Measurements from ENCODE around the gene DHRS3. TPM values are rescaled to one million over a fixed set of nuclear protein-coding genes. Genes with fewer than 3 reads are reported as not detected.
"Not testable (repeated sequence)": the region's sequence is repeated elsewhere in the genome, so short reads cannot be mapped to it uniquely, and the experiment has no call there.

The DHRS3 gene
- total RNA-seq, 1 donor from 2014 or later: 44.8 TPM

DNA sequence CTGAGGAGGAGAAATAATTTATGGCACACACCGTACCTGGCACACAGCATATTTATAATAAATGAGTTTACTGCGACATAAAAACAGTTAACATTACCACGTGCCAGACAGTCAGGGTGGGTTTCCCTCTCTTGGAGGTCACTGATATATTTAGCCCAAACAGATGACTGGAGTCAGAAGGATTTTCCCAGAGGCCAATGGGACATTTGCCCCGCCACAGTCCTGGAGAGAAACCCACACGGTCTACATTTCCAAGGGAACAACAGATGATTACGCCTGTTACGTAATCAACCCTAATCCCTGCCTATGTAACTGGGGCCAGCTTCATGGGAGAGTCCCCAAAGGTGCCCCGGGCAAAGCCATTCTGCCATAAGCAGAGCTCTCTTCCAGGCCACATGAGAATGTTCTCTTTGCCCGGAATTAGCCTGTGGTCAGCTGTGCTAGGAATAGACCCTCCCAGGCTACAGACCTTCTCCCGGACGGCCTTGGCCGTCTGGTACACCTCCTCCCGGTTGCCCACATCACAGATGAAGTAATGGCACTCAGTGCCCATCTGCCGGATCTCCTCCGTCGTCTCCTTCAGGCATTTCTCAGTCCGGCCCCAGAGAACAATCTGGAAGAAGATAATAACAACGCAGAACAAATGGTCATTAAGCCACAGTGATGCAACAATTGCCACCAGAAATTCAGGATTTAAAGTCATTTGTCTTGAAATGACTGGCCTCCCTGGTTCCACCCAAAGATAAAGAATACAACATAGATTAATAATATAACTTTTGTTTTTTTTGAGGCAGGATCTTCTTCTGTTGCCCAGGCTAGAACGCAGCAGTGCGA, 37.7 kb downstream of the DHRS3 start:
- intact Hi-C loops (cut with micrococcal nuclease): no loop called here

DNA sequence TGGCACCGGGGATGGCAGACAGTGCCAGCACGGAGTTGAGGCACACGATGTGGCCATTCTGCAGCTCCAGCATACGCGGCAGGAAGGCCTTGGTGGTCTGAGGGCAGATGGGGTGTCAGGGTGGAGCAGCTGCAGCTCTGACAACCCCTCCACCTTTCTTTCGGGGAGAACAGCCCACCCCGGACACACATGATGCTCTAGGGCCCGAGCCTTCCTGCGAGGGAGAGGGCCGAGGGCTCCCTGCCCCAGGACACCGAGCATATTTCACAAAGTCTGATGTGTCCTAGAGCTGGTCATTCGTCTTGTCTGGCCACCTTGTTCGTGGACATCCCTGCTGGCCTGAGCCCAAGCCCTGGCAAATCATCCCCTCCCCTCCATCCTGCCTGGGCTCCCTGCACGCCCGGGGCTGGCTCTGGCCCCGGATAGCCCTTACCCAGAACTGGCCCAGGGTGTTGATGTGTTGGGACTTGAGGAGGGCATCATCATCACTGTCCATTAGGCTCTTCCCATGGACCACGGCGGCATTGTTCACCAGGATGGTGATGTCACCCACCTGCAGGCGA, 39.1 kb downstream of the DHRS3 start:
- intact Hi-C loops (cut with micrococcal nuclease): no loop called here

DNA sequence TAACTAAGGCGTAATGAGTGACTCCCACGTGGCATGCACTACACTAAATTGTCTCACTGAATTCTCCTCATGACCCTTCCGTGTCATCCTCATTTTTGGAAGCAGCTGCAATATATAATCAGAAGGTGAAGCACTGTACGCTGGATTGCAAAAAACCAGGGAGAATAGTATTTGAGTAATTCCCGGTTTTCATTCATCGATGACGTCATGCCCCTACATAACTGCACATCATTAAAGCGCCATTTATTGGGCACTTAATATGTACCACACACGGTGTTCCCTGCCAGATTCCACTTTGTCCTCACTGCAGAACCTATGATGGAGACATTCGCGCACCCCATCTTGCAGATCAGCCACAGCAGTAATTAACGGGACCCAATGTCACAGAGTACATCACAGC, 41.0 kb downstream of the DHRS3 start:
- intact Hi-C loops (cut with micrococcal nuclease): no loop called here

DNA sequence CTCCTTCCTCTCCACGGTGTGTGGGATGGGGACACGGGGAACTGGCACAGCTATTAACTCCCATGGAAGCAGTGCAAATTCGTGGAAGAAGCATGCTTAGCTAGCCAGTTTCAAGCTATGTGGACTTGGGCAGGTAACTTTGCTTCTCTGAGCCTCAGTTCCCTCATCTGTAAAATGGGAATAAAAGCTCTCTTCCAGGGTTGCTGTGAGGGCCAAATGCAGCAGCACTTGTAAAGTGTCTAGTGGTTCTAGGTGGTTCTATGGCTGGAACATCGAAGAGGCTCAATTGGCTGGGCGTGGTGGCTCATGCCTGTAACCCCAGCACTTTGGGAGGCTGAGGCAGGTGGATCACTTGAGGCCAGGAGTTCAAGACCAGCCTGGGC, 43.3 kb downstream of the DHRS3 start:
- intact Hi-C loops (cut with micrococcal nuclease): no loop called here

DNA sequence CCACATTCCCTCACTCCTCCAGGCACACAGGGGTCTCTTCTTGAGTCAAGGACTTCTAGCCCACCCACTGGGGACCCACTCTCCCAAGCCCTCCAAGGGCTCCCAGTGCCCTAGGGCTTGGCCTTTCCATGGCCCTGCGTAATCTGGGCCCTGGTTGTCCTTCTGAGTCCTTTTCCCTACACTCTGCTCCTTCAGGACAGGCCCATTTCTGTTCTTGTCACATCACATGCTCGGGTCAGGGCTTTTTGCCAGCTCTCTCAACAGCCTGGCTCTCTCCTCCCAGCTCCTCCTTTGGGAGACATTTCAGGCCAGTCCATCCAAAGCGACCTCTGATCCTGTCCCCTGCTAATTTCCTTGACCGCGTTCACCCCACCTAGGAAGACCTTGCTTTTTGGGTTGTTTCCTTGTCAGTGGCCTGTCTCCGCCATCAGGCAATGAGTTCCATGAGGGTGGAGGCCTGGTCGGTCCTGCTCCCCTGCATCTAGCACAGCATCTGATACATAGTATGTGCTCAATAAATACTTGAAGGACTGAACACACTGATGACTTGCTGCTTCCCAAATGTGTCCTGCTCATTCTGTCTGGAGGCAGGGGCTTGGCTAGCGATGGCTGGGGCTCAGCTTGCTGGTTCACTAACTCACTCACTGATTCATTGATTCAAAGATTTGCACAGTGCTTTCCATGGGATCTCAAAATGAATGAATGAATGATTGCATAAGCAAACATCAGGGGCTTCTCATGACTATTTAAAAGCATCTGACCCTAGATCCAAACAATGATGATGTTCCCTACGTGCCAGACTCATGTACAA, 44.8 kb downstream of the DHRS3 start:
- intact Hi-C loops (cut with micrococcal nuclease): no loop called here

DNA sequence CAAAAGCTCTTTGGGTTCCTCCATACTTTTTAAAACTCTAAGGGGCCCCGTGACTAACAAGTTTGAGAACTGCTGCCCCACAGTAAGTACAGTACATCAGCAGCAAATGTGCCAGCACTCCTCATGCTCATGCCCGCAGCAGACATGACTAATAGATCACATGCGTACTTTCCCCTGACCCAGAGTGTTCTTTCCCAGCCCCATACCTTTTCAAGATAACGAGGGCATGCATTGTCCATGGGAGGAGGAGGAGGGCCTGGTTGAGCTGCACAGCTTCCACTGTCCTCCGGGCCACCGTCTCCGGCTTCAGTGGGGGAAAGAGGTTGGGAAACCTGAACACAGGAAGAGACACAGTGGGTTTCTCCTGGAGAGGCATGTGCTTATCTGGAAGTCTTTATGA, 45.5 kb downstream of the DHRS3 start:
- intact Hi-C loops (cut with micrococcal nuclease): no loop called here

DNA sequence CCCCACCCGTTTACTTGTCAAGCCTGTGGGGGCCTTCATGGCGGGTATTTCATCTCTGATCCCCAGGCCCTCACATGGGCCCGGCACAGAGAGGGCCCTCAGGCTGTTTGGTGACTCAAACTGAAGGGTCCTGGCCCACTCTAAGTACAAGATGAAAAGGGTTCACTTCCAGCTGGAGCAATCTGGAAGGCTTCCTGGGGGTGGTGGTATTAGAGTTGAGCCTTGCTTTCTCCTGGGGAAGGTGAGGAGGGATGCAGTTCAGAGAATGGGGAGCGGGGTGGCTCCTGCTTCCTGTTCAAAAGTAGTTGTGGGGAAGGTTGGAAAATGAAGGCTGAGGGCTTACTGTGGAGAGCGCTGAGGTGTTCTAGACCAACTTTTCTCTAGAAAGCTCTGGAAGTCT, 47.7 kb downstream of the DHRS3 start:
- intact Hi-C loops (cut with micrococcal nuclease): no loop called here

DNA sequence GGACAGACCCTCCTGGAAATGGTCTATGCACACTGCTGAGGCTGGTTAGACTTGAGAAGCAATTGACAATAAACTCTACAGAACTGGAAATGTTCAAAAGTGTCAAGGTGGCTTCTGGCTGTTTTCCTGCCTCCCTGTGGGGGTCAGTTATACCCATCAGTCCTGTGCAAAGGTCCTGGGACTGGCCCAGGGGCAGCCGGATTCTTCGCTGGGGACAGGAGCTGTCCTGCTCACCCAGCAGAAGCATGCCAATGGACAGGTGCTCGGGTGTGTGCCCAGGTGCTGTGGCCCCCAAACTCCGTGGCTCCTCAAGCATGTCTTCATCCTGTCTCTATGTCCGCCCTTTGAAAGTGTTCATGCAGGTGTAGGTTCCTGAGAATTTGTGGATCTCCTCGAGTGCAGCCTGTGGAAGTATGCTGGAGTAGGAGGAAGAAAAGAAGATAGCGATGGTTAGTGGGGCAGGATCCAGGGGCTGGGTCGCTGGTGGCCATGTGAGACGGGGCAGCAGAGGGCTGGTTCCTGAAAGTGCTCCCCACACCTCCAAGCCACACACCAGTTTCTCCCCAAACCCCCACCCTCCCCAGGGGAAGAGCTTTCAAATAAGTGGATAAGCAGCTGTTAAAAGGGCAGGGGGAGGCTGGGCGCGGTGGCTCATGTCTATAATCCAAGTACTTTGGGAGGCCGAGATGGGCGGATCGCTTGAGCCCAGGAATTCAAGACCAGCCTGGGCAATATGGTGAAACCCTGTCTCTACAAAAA, 49.8 kb downstream of the DHRS3 start:
- intact Hi-C loops (cut with micrococcal nuclease): no loop called here

DNA sequence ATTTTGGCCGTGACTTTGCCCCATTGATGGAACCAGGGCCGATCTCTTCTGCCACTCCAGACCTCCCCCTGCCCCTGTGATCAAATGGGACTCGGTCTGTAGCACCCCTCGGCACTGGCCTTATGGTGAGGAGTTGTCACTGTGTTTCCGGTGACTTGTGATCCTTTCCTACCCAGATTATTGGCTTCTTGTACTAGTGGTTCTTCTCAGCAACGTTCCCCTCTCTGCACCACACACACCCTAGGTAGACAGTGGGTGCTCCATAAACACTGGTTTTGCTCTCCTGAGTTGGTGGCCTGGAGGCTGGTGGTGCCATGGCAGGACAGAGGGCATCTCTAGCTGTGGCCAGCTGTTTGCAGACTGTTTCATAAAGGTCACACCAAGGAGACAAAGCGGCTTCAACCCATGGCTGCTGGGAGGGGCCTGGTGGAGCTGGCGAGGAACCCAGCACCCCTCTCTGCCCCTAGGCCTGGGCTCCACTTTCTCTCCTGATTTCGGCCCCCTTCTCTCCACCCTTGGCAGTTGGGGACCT, 50.7 kb downstream of the DHRS3 start:
- intact Hi-C loops (cut with micrococcal nuclease): no loop called here

DNA sequence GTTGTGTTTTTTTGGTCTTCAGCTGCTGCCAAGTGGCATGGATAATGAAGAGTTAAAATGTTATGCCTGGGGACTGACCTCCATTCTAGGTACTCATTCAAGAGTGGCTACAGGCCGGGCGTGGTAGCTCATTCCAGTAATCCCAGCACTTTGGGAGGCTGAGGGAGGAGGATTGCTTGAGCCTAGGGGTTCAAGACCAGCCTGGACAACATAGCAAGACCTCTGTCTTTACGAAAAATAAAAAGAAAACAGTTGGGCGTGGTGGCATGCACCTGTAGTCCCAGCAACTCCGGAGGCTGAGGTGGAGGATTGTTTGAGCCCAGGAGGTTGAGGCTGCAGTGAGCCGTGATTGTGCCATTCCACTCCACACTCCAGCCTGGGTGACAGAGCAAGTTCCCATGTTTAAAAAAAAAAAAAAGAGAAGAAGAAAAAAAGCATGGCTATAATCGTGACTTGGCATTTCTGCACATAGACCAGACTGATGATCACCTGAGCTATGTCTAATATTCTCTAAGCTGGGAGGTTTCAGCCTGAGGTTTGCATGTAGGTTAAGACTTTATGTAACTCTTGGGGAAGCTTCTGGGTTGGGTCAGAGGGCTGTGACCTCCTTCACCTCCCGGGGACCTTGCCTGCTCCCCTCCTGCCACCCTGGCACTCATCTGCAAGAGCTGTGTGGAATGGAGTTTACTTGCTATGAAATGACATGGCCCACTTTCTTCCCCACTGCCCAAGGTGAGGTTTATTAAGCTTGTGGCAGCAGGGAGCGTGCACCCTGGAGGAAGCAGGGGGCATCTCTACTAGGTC, 51.3 kb downstream of the DHRS3 start:
- intact Hi-C loops (cut with micrococcal nuclease): no loop called here

DNA sequence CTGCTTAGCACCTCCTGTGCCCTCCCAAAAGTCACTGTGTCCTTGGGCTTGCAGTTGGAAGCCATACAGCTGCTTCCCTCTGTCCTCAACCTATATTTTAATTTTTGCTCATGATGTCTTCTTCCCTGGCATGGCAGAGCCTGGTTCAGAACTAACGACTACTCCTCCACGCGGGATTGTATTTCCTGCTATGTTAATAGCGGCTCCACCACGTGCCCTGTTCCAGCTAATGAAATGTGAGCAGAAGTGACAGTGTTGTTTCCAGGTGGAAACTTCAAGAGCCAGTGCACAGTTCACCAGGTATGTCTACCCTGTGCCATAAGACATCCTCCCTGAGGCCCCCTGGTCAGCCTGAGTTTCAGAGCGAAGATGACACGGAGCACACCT, 52.1 kb downstream of the DHRS3 start:
- intact Hi-C loops (cut with micrococcal nuclease): no loop called here

DNA sequence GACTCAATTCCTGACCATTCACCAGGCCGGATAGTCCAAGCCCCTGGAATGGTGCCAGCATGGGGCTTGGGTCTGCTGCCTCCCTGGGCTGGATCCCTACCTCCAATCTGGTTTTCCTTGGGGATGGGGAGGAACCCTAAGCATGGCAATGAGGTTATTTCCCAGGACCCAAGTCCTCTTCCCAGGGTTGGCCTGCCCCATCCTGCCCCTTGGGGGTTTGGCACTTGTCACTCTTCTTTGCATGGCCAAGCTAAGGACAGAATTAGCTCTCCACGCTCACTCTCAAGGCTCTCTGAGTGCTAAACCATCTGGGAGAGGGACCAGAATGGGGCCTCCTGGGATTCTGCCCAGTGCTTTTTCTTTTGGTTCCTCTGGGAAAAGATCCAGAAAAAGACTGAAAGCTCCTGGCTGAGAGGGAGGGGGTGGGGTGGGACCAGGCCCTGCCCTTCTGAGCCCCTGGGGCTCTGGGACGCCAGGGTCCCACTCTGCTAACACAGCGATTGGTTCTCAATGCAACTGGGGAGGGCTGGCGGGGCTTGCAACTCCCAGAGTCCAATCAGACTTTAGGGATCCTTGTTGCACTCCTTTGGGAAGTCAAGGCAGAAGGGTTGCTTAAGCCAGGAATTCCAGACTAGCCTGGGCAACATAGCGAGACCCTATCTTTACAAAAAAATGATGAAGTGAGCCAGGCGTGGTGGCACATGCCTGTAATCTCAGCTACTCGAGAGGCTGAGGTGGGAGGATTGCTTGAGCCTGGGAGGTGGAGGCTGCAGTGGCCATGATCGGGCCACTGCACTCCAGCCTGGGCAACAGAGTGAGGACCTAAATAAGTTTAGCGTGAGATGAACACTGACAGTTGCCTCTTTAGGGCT, 52.7 kb downstream of the DHRS3 start:
- intact Hi-C loops (cut with micrococcal nuclease): no loop called here

DNA sequence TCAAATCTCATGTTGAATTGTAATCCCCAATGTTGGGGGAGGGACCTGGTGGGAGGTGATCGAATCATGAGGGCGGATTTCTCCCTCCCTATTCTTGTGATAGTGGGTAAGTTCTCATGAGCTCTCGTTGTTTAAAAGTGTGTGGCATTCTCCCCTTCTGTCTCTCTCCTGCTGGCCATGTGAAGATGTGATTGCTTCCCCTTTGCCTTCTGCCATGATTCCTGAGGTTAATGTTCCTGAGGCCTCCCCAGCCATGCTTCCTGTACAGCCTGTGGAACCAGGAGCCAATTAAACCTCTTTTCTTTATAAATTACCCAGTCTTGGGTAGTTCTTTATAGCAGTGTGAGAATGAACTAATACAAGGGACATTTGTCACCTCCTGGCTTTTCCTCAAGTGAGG, 53.8 kb downstream of the DHRS3 start:
- intact Hi-C loops (cut with micrococcal nuclease): not testable (repeated sequence)

DNA sequence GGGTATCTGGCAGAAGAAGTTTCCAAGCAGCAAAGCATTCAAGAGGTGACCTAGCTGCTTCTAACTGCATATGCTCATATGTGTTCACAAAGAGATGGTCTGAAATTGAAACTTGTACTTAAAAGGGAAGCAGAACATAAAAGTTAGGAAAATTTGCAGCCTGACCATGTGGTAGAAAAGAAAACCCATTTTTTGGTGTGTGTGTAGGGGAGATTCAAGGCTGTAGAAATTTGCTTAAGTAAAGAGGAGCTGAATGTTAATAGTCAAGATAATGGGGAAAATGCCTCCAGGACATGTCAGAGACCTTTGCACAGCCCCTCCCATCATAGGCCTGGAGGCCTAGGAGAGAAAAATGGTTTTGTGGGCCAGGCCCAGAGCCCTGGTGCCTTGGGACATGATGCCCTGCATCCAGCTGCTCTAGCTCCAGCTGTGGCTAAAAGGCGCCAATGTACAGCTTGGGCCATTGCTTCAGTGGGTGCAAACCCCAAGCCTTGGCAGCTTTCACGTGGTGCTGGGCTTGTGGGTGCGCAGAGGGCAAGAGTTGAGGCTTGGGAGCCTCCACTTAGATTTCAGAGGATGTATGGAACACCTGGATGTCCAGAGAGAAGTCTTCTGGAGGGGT, 54.9 kb downstream of the DHRS3 start:
- intact Hi-C loops (cut with micrococcal nuclease): no loop called here

DNA sequence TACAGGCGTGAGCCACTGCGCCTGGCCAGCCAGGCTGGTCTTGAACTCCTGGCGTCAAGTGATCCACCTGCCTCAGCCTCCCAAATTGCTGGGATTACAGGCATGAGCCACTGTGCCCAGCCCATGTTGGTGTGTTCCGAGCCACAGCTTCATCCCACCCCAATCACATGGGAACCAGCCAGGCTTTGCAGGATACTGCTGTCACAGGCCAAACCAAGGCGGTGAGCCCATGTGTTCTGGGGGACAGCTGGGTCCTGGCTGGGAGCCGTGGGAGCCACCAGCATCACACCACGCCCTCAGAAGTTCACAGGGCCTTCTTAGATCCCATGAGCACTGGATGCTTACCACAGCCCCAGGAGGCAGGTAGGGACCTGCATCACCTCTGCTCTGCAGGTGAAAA, 56.9 kb downstream of the DHRS3 start:
- intact Hi-C loops (cut with micrococcal nuclease): no loop called here

DNA sequence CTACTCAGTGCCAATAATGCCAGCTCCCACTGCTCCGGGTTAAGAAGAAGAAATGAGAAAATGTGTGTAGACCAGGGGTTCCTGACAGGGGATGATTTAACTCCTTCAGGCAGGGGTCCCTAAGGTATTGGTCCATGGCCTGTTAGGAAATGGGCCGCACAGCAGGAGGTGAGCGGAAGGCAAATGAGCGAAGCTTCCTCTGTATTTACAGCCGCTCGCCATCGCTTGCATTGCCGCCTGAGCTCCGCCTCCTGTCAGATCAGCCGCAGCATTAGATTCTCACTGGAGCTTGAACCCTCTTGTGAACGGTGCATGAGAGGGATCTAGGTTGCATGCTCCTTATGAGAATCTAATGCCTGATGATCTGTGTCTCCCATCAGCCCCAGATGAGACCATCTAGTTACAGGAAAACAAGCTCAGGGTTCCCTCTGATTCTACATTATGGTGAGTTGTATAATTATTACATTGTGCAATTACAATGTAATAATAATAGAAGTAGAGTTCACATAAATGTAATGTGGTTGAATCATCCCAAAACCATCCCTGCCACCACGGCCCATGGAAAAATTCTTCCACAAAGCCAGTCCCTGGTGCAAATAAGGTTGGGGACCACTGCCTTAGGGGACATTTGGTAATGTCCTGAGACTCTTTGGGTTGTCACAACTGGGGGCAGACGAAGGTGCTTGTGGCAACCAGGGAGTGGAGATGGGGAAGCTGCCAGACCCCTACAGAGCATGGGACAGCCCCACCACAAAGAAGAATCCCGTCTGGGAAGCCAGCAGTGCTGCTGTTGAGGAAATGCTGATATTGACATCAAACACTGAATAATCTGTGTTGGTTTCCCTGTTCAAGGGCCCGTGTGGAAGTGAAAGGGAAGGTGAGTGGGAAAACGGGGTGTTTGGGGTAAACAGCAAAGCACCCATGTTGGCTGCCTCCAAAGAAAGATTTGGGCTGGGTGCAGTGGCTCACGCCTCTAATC, 60.8 kb downstream of the DHRS3 start:
- intact Hi-C loops (cut with micrococcal nuclease): no loop called here

DNA sequence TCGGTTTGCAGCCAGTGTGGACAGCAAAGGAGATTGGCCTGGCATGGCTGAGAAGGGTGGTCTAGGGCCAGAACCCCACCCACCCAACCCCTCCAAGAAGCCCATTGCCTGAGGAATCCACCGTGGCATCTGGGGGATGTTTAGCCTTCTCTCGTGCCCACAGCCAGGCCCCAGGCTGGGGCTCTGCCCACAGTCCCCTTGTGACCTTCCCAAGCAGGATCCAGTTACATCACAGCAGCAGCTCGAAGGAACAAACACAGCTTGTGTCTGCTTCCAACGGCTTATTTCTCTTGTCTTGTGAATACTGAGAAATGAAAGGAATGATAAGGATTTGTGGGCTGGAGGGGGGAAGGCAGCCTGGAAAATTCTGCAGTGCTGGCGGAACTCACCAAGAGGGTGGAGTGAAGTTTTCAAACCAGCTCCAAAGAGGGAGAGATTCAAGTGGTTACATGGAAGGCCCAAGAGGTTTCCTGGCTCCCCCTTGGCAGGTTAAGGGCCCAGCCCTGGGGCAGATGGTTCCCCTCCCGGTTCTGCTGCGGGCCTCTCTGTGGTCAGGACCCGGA, 61.6 kb downstream of the DHRS3 start:
- intact Hi-C loops (cut with micrococcal nuclease): no loop called here

Measured in T-helper 2 cell treated with Interferon-gamma antibody and Interleukin-4, amounts not matched to agents 100 ng/mL and 5 ng/mL, for 36 hours (primary cell).